NK-92 treated with Interleukin-12 subunit alpha and Interleukin-12 subunit beta, amount 100 ng/mL, for 24 hours (cell line): ENCODE results near the gene PHF3.

Source experiments
- DNase-seq: peaks from one replicate; lab custom pipeline; 2025; lab: John Stamatoyannopoulos, UW

The PHF3 gene, protein sequence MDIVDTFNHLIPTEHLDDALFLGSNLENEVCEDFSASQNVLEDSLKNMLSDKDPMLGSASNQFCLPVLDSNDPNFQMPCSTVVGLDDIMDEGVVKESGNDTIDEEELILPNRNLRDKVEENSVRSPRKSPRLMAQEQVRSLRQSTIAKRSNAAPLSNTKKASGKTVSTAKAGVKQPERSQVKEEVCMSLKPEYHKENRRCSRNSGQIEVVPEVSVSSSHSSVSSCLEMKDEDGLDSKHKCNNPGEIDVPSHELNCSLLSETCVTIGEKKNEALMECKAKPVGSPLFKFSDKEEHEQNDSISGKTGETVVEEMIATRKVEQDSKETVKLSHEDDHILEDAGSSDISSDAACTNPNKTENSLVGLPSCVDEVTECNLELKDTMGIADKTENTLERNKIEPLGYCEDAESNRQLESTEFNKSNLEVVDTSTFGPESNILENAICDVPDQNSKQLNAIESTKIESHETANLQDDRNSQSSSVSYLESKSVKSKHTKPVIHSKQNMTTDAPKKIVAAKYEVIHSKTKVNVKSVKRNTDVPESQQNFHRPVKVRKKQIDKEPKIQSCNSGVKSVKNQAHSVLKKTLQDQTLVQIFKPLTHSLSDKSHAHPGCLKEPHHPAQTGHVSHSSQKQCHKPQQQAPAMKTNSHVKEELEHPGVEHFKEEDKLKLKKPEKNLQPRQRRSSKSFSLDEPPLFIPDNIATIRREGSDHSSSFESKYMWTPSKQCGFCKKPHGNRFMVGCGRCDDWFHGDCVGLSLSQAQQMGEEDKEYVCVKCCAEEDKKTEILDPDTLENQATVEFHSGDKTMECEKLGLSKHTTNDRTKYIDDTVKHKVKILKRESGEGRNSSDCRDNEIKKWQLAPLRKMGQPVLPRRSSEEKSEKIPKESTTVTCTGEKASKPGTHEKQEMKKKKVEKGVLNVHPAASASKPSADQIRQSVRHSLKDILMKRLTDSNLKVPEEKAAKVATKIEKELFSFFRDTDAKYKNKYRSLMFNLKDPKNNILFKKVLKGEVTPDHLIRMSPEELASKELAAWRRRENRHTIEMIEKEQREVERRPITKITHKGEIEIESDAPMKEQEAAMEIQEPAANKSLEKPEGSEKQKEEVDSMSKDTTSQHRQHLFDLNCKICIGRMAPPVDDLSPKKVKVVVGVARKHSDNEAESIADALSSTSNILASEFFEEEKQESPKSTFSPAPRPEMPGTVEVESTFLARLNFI (N-terminal part only)

GRCh38 chr6:63635588-63636517 is at the start of gene PHF3:
Gene PHF3, plus strand, starts transcription at chr6:63635802. Its CDS starts 10,750 bp downstream, at chr6:63646552.
- peak; percentile 82 for DNase-seq

DNA sequence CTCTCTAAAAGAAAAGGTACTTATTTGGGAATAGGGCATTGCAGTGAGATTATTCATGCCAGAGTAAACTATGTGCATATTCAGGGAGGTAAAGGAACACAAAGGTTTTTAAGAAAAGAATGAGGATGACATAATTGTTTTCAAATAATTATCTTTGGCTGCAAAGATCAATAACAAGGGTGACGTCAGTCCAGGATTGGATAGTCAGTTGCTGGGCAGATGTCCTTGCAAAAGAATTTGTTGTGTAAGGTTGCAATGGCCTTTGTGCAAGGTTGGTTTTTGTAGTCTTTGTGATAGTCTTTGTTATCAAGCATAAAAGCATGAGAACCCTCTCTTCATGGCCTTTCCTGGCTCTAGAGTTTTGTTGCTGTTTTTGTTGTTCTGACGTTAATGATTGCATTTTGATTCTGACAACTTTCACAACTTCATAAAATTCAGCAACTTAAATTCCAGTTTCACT is 45.6 kb upstream of the PHF3 start:
- DNase-seq = no peak

- no peak for DNase-seq
These were observed 42.7 kb upstream of the PHF3 start for GRCh38 chr6:63592886-63593285.

GRCh38 chr6:63597141-63598048 is 38.2 kb upstream of the PHF3 start:
- no peak for DNase-seq

- DNase-seq = peak; percentile 48
These were observed 37.3 kb upstream of the PHF3 start for GRCh38 chr6:63598049-63599036.

DNA sequence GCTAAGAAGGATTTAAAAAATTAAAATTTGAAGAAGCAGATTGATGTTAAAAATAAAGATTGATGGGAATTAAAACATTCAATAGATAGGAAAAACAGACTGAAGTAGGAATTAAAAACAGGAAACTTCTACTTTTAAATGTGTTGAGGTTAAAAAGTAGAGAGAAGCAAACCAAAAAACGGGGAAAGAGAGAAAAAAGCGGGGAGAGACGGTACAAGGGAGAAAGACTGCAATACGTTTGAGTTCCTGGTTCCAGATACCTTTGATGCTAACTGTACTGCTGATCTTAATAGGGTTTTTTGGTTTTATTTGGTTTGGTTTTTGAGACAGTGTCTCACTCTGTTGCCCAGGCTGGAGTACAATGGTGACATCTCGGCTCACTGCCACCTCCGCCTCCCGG is 36.4 kb upstream of the PHF3 start:
- DNase-seq = no peak

GRCh38 chr6:63600136-63600535 is 35.5 kb upstream of the PHF3 start:
- DNase-seq = no peak

- DNase-seq = no peak
These were observed 26.4 kb upstream of the PHF3 start for GRCh38 chr6:63609231-63609630.

DNA sequence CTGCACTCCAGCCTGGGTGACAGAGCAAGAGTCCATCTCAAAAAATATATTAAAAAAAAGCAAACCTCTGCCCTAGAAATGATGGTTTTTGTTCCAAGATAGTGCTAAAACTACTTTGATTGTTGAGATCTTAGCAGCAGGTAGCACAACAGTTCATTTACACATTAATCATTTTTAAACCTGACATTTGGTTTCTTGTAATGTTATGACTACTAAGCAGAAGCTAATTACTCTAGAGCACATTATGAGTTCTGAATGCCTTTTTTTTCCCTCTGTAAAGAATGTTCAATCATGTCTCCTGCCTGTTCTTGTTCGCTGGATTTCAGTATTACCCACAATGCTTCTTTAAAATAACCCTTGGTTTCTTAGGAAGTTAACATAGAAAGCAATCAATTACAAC is 24.7 kb upstream of the PHF3 start:
- DNase-seq = no peak

DNA sequence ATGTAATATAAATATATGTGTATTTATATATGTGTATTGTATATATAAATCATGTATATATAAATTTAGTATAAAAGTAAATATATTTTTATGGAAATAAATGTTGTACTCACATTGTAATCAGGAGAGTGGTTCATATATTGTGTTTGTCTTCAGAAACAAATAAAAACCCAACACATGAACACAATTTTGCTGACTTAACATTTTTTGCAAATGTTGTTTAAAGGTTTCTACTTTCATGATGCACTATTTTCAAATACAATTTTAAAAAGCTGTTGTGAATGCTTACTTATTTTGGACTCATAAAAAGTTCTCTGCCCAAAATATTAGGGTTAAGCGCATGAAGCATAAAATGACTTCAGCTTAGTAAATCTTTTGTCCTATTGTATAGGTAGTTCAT is 24.0 kb upstream of the PHF3 start:
- no peak for DNase-seq

- no peak for DNase-seq
These were observed 20.0 kb upstream of the PHF3 start for GRCh38 chr6:63615590-63615989.

DNA sequence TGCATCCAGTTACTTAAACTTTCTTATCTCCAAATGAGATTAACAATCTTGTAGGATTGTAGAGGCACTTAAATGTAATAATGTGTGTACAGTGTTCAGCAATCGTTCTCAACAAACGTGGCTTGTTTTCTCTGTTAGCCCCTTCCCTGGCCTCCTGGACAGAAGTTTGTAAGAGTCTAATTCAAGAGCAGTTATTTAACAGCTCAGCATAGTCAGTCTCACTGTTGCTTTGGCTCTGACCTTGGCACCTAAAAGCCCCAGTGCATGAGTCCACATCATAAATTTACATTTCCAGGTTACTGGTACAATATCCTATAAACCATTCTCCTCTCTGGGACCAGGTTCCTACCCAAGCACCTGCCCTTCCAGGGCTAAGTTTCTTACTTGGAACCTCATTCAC is 11.5 kb upstream of the PHF3 start:
- DNase-seq = no peak

GRCh38 chr6:63630466-63630865 is 5.1 kb upstream of the PHF3 start:
- DNase-seq = no peak

DNA sequence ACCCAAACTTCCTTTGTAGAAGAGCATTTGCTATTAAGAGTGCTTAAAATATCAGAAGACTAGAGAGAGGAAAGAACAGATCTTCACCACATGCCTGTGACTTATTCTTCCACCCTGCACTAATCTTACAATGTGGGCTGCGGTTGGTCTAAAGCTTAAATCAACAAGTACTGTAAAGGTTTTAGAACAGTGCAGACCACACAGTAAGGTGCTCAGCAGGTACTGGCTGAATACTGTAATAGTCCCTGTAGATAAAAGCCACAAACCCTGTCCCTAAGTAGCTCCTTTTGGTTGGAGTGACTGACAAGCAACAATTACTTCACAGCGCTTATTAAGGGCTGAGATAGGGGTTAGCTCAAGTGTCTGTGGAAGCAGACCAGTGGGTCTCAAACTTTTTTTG is 972 bp upstream of the PHF3 start:
- no peak for DNase-seq

DNA sequence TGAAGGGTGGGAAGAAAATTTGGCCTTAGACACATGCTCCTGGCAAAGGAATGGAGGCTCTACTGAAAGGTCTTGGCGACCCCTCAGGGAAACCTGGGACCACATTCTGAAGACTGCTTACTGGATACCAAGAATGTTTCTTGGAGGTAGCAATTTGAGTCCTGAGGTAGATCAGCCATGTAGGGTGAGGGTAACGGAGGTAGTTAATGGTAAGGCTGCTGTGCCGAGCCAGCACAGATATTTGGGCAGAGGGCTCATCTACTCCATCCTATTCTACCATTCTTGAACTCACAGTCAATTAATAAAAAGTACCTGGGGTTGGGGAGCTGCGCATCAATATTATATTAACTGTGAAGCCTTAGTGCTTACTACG is 401 bp upstream of the PHF3 start:
- no peak for DNase-seq

- DNase-seq = peak; percentile 39
These were observed 968 bp downstream of the PHF3 start for GRCh38 chr6:63636518-63637021.

- no peak for DNase-seq
These were observed 2.4 kb downstream of the PHF3 start for GRCh38 chr6:63637865-63638445.

DNA sequence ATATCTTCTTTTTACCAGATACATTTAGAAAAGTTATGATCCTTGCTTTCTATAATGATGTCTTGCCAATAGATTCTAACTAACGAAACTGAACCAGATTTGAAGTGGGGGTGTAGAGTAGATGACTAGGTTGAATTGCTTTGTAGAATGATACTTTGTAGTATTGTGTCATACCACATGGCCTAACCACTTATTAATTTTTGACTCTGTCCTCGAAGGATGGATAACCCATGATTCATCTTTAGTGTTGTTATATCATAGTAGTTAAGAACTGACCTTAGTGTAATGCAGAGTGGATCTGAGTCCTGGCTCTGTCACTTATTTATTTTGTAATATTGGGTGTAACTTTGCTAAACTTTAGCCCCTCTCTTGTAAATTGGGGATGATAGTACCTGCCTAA is 4.5 kb downstream of the PHF3 start:
- DNase-seq = no peak
